Hepatocyte (in vitro differentiated cells): ENCODE results near the gene IRX2. TPM values are rescaled to one million over a fixed set of nuclear protein-coding genes. Genes with fewer than 3 reads are reported as not detected.

Experiments used
- DNase-seq: peaks from one replicate; pipeline ENCODE4 v3.0.0-alpha.2; 2016; ENCODE audit warnings: low spot score
- H2AFZ ChIP-seq: fragments of 200-600 bp; sonication (generic); 2 replicates; pipeline ENCODE4 v1.6.0; 2016; ENCODE audit warnings: antibody characterized with exemption, mild to moderate bottlenecking
- H3K27ac ChIP-seq: fragments of 200-600 bp; sonication (generic); 2 replicates; pipeline ENCODE4 v1.5.1; 2016; ENCODE audit warnings: mild to moderate bottlenecking
- H3K27me3 ChIP-seq: fragments of 200-600 bp; sonication (generic); 2 replicates; pipeline ENCODE4 v1.6.1; 2016
- H3K36me3 ChIP-seq: fragments of 200-600 bp; sonication (generic); replicated peaks from 2 replicates; pipeline ENCODE4 v1.5.1; 2016; ENCODE audit warnings: low read depth; ENCODE audit not compliant: insufficient read depth
- H3K4me1 ChIP-seq: fragments of 200-600 bp; sonication (generic); 2 replicates; pipeline ENCODE4 v1.5.1; 2016; ENCODE audit warnings: mild to moderate bottlenecking, moderate library complexity; ENCODE audit not compliant: insufficient read depth
- H3K4me2 ChIP-seq: fragments of 200-600 bp; sonication (generic); 2 replicates; pipeline ENCODE4 v1.6.0; 2016
- H3K4me3 ChIP-seq: fragments of 200-600 bp; sonication (generic); 2 replicates; pipeline ENCODE4 v1.5.1; 2016; ENCODE audit warnings: mild to moderate bottlenecking
- H3K79me2 ChIP-seq: fragments of 200-600 bp; sonication (generic); 2 replicates; pipeline ENCODE4 v1.6.0; 2017; ENCODE audit warnings: mild to moderate bottlenecking
- H3K9me2 ChIP-seq: fragments of 200-600 bp; sonication (generic); replicated peaks from 2 replicates; pipeline ENCODE4 v1.6.0; 2017; ENCODE audit warnings: mild to moderate bottlenecking; ENCODE audit not compliant: insufficient read depth
- H3K9me3 ChIP-seq: fragments of 200-600 bp; sonication (generic); 2 replicates; pipeline ENCODE4 v1.5.1; 2016; ENCODE audit warnings: low read depth, mild to moderate bottlenecking
- H4K20me1 ChIP-seq: fragments of 200-600 bp; sonication (generic); 2 replicates; pipeline ENCODE4 v1.6.0; 2016; ENCODE audit warnings: mild to moderate bottlenecking; ENCODE audit not compliant: insufficient read depth, poor library complexity, severe bottlenecking
- CTCF ChIP-seq: fragments of 200-600 bp; sonication (generic); IDR thresholded peaks from 2 replicates; pipeline ENCODE4 v1.5.1; 2016; ENCODE audit warnings: antibody characterized with exemption, mild to moderate bottlenecking; ENCODE audit not compliant: poor library complexity
- EZH2 ChIP-seq: fragments of 200-600 bp; sonication (generic); IDR thresholded peaks from 2 replicates; pipeline ENCODE4 v1.6.1; 2016; ENCODE audit warnings: antibody characterized with exemption, mild to moderate bottlenecking, borderline replicate concordance
- EZH2phosphoT487 ChIP-seq: fragments of 200-600 bp; sonication (generic); IDR thresholded peaks from one replicate; pipeline ENCODE4 v1.6.1; 2018; ENCODE audit warnings: antibody characterized with exemption, mild to moderate bottlenecking, low read depth, moderate library complexity; ENCODE audit not compliant: unreplicated experiment, severe bottlenecking
- WGBS: methylation state at CpG from one replicate; pipeline ENCODE4 v1.1.6; 2016; ENCODE audit warnings: low lambda C conversion rate; ENCODE audit errors: missing lambda C conversion rate; 5-methylcytosine and 5-hydroxymethylcytosine counted together
- polyA plus RNA-seq: library from polyadenylated mRNA; unstranded; fragments of >200 nt; fragmentation: Nextera tagmentation; extraction: Ambion mirVana; gene quantifications from 2 replicates; pipeline ENCODE4 v1.2.1, GENCODE V29; 2016
- total RNA-seq: library from RNA; depleted of rRNA; stranded (reverse); fragments of >200 nt; gene quantifications from 2 replicates; pipeline ENCODE4 v1.2.3, GENCODE V29; 2014

Gene IRX2
- total RNA-seq (6.0 and 7.5 TPM in 2 replicates), polyA plus RNA-seq (7.8 and 8.1 TPM in 2 replicates)

- Histone ChIP-seq H3K4me2 (peak within 1 kb of the TSS; percentile 94), H3K79me2 (peaks cover 27% of the 10 kb centered on the region), H3K27ac (peak within 1 kb of the TSS; percentile 74), H4K20me1 (peaks cover 5% of the 10 kb centered on the region), H2AFZ (peak within 1 kb of the TSS; percentile 88), H3K4me3 (peak within 1 kb of the TSS; percentile 51), H3K9me3 (no peaks in the 10 kb centered on the region), H3K36me3 (no peaks in the 10 kb centered on the region), H3K27me3 (peaks cover 52% of the 10 kb centered on the region), H3K9me2 (no peaks in the 10 kb centered on the region), H3K4me1 (peaks cover 32% of the 10 kb centered on the region)
- TF ChIP-seq EZH2phosphoT487 (no peak), EZH2 (no peak), CTCF (no peak)
- no CpG with 5 or more reads among the region's 53 CpGs for WGBS
- DNase-seq = peak; percentile 95
These were observed at the start of gene IRX2 for GRCh38 chr5:2751592-2752021. Gene IRX2, minus strand, starts transcription at chr5:2751677. Its CDS starts 264 bp downstream, at chr5:2751413.

- TF ChIP-seq CTCF = no peak
- 86% methylated on average over 12 of the region's 12 CpGs for WGBS
These were observed 48.6 kb upstream of the IRX2 start for GRCh38 chr5:2800035-2800434.

GRCh38 chr5:2797981-2798380 is 46.5 kb upstream of the IRX2 start:
- Histone ChIP-seq H3K9me3 (no peaks in the 10 kb centered on the region), H3K9me2 (no peaks in the 10 kb centered on the region), H3K27ac (no peak overlapping the region), H4K20me1 (no peaks in the 10 kb centered on the region), H3K4me1 (no peaks in the 10 kb centered on the region), H3K27me3 (no peaks in the 10 kb centered on the region), H2AFZ (no peak overlapping the region), H3K4me2 (no peak overlapping the region), H3K79me2 (no peaks in the 10 kb centered on the region), H3K4me3 (no peak overlapping the region), H3K36me3 (no peaks in the 10 kb centered on the region)
- WGBS = 70% methylated on average over 2 of the region's 2 CpGs
- no peak for DNase-seq
- TF ChIP-seq EZH2 (no peak), CTCF (no peak), EZH2phosphoT487 (no peak)

More at GRCh38 chr5:2800035-2800434, 48.6 kb upstream of the IRX2 start:
- Histone ChIP-seq H3K4me2 (no peak overlapping the region), H3K79me2 (no peaks in the 10 kb centered on the region), H3K9me2 (no peaks in the 10 kb centered on the region), H3K27me3 (no peaks in the 10 kb centered on the region), H3K9me3 (no peaks in the 10 kb centered on the region), H3K27ac (no peak overlapping the region), H3K4me1 (no peaks in the 10 kb centered on the region), H3K4me3 (no peak overlapping the region), H3K36me3 (no peaks in the 10 kb centered on the region), H2AFZ (no peak overlapping the region), H4K20me1 (no peaks in the 10 kb centered on the region)
- no peak for DNase-seq

GRCh38 chr5:2797160-2797559 is 45.7 kb upstream of the IRX2 start:
- Histone ChIP-seq H3K4me2 (no peak overlapping the region), H3K36me3 (no peaks in the 10 kb centered on the region), H3K27ac (no peak overlapping the region), H3K79me2 (no peaks in the 10 kb centered on the region), H3K27me3 (no peaks in the 10 kb centered on the region), H4K20me1 (no peaks in the 10 kb centered on the region), H3K4me1 (no peaks in the 10 kb centered on the region), H2AFZ (no peak overlapping the region), H3K9me2 (no peaks in the 10 kb centered on the region), H3K4me3 (no peak overlapping the region), H3K9me3 (no peaks in the 10 kb centered on the region)
- WGBS = 77% methylated on average over 3 of the region's 3 CpGs
- TF ChIP-seq CTCF (no peak), EZH2 (no peak), EZH2phosphoT487 (no peak)
- DNase-seq = no peak
